Measurements from ENCODE around the gene GALR2. TPM values are rescaled to one million over a fixed set of nuclear protein-coding genes. Genes with fewer than 3 reads are reported as not detected.

The GALR2 gene
- total and polyA plus RNA-seq, 8 donors = 0.48 TPM; not detected in 7

GRCh38 chr17:76085731-76086366 is 11.3 kb downstream of the GALR2 start:
- no peak overlapping the region for H3K4me3 ChIP-seq
- H3K9me3 ChIP-seq = no peaks in the 10 kb centered on the region
- intact Hi-C loops (cut with DNase I; ENCODE audit: low total_unique reads) = no loop called here
- peaks cover 0 to 1% (median 0%) of the 10 kb centered on the region in 4 donors for H3K4me1 ChIP-seq
- no peaks in the 10 kb centered on the region for H3K27me3 ChIP-seq
- H3K36me3 ChIP-seq = peaks cover 84 to 89% (median 87%) of the 10 kb centered on the region in 4 donors
- TF ChIP-seq CTCF (IDR thresholded peaks at IDR 0.05) = no peak
- no peak for TF ChIP-seq POLR2A (IDR thresholded peaks at IDR 0.05)
- TF ChIP-seq POLR2AphosphoS5 (IDR thresholded peaks at IDR 0.05) = no peak
- no peak for TF ChIP-seq EP300 (IDR thresholded peaks at IDR 0.05)
- no peak for DNase-seq
- 83 to 90% (median 85%) methylated on average over 12 to 13 of the region's 13 CpGs for whole genome bisulfite sequencing, 5 donors
- H3K27ac ChIP-seq = no peak overlapping the region

- WGBS, 5 donors = 95 to 100% (median 97%) methylated on average over 7 to 9 of the region's 9 CpGs
- Histone ChIP-seq H3K4me1 (no peaks in the 10 kb centered on the region), H3K36me3 (peaks cover 89 to 94% (median 92%) of the 10 kb centered on the region in 4 donors), H3K9me3 (no peaks in the 10 kb centered on the region), H3K27ac (no peak overlapping the region), H3K4me3 (no peak overlapping the region), H3K27me3 (no peaks in the 10 kb centered on the region)
- TF ChIP-seq CTCF (IDR thresholded peaks at IDR 0.05) (no peak), POLR2AphosphoS5 (IDR thresholded peaks at IDR 0.05) (no peak), EP300 (IDR thresholded peaks at IDR 0.05) (no peak), POLR2A (IDR thresholded peaks at IDR 0.05) (no peak)
- DNase-seq = no peak
- intact Hi-C loops (cut with DNase I; ENCODE audit: low total_unique reads) = no loop called here
Measured at GRCh38 chr17:76086384-76086783, 11.8 kb downstream of the GALR2 start.

GRCh38 chr17:76087531-76087930 is 12.9 kb downstream of the GALR2 start:
- H3K4me1 ChIP-seq = no peaks in the 10 kb centered on the region
- intact Hi-C loops (cut with DNase I; ENCODE audit: low total_unique reads) = no loop called here

More at GRCh38 chr17:76087531-76087930, 12.9 kb downstream of the GALR2 start:
- no peak for TF ChIP-seq CTCF (IDR thresholded peaks at IDR 0.05)
- no peak for TF ChIP-seq POLR2AphosphoS5 (IDR thresholded peaks at IDR 0.05)
- no peak for TF ChIP-seq EP300 (IDR thresholded peaks at IDR 0.05)
- no peak for TF ChIP-seq POLR2A (IDR thresholded peaks at IDR 0.05)
- no peak for DNase-seq
- no peak overlapping the region for H3K4me3 ChIP-seq
- H3K36me3 ChIP-seq = peaks cover 86 to 100% (median 100%) of the 10 kb centered on the region in 4 donors
- H3K27ac ChIP-seq = no peak overlapping the region
- no peaks in the 10 kb centered on the region for H3K9me3 ChIP-seq
- no peaks in the 10 kb centered on the region for H3K27me3 ChIP-seq
- 89 to 97% (median 91%) methylated on average over 2 to 11 of the region's 11 CpGs for WGBS, 5 donors
